ENCODE data around the gene CDK11A.
"Not testable (repeated sequence)": the region's sequence is repeated elsewhere in the genome, so short reads cannot be mapped to it uniquely, and the experiment has no call there.

CDK11A gene

DNA sequence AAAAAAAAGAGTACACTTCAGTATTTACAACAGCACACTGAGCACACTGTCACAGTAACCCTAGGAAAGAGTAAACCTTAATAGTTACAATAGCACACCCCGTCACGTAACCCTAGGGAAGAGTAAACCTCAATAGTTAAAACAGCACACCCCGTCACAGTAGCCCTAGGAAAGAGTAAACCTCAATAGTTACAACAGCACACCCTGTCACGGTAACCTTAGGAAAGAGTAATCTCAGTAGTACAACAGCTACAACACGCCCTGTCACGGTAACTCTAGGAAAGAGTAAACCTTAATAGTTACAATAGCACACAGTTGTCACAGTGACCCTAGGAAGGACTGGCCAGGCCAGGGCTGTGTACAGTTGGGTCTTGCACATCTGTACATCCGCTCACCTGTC, 3.0 kb downstream of the CDK11A start:
- DNase-seq, result no peak

GRCh38 chr1:1715109-1715883, 8.9 kb downstream of the CDK11A start:
- not testable (repeated sequence) for DNase-seq

GRCh38 chr1:1707897-1708296, 16.3 kb downstream of the CDK11A start:
- DNase-seq, result not testable (repeated sequence)

GRCh38 chr1:1707241-1707640, 16.9 kb downstream of the CDK11A start:
- not testable (repeated sequence) for DNase-seq

DNA sequence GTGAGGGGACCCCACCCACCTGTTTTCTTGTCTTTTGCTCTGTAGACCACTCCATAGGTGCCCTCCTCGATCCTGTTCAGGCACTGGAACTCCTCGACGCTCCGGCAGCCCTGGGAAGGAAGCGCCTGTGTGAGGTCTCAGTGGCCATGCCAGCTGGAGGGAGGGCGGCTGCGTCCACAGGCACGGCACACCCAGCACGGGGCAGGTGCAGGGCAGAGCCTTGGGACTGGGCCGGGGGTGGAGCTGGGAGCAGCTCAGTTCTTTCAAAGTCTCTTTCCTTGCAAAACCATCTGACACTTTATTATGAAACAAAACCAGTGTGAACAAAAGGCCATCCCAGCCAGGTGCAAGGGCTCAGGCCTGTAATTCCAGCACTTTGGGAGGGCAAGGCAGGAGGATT, 18.5 kb downstream of the CDK11A start:
- DNase-seq, result not testable (repeated sequence)

GRCh38 chr1:1704284-1704957, 19.7 kb downstream of the CDK11A start:
- DNase-seq, result not testable (repeated sequence)

GRCh38 chr1:1703796-1704195, 20.4 kb downstream of the CDK11A start:
- no peak for DNase-seq

DNA sequence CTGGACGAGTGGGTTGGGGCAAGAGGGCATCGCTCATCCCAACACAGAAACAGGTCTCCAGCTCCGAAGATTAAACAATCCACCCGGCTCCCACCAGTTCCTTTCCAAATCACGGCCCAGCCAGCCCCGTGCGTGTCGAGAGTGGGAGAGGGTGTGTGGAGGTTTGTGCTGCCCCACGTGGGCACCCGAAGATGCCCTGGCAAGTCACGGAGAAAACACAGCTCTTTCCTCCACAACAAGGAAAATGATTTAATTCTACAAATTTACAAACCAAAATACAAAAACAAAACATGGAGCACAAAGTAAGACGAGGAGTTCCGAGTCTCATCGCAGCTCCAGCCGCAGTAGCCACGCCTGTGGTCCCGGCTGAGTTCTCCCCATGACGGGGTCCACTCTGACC, 21.7 kb downstream of the CDK11A start:
- not testable (repeated sequence) for DNase-seq

DNA sequence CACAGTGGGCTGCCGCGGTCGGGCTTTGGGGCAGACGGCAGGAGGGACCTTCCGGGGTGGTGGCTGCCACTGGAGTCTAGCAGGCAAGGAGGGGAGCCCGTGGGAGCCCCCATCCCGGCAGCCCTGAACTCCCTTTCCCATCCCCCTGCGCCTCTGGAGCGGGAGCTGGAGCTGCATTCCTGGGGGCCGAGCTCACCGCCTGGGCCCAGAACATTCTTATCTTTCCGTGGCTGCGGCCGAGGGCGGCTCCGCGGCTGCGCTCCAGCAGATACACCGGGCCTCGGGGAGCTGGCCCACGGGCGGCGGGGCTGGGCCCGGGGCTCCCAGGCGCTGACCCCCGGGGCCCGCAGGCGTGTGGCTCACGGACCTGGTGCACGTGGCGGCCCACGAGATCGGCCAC, 23.6 kb downstream of the CDK11A start:
- not testable (repeated sequence) for DNase-seq

DNA sequence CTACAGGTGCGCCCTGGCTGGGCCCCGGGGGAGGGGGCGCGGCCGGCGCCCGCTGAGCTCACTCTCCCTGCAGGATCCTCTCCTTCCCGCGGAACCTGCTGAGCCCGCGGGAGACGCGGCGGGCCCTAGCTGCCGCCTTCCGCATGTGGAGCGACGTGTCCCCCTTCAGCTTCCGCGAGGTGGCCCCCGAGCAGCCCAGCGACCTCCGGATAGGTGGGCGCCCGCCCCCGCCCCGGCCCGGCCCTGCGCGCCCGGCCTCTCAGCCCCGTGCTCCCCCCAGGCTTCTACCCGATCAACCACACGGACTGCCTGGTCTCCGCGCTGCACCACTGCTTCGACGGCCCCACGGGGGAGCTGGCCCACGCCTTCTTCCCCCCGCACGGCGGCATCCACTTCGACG, 24.1 kb downstream of the CDK11A start:
- not testable (repeated sequence) for DNase-seq

DNA sequence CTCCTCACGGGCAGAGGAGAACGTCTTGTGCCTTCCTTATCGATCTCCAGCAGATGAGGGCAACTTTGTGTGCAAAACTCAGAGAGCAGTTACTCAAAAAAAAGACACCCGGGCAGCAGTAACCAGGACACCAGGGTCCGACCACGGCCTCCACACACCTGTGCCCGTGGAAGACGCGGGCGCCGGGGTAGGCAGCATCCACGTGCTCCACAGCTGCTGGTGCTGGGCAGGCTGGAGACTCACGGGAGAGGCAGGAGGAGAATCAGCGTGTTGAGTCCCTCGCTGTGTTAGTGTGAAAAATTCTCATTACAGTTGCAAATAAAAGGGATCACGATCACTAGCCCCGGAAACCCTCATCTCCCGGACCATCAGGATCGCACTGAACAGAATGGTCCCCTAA, 25.1 kb downstream of the CDK11A start:
- DNase-seq, result not testable (repeated sequence)

DNA sequence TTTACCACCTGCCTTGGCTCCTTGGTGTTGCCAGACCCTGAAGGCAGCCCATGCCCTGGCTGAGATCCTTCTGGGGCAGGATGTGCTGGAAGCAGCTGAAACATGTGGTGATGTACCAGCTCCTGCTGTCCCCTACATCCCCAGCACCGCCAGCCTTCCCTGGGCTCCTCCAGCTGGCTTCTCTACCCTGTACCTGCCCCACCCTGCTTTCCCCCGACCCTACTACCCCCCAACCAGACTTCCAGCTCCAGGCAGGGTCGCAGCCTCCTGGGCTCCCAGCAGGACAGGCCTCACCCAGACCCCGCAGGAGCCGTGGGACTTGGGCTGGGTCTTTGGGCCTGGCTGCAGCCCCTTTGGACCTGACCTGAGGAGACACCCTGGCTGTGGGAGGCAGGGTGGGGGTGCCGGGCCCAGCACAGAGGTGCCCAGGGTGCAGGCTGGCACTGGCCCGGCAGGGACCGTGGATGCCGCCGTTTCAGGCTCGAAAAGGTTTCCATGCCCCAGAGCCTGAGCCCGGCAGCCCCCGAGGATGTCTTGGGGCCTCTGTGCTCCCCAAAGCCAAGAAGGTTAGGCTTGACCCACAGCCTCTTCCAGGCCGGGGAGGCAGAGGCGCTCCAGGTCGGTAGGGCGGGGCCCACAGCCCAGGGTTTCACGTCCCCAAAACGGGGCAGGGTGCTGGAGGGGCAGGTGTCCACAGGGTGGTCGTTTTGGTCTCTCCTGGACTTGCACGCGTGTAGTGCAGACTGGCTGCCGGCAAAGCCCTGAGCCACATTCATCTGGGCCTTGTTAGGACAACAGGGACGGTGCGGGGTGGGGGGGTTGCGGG, 26.6 kb downstream of the CDK11A start:
- not testable (repeated sequence) for DNase-seq

DNA sequence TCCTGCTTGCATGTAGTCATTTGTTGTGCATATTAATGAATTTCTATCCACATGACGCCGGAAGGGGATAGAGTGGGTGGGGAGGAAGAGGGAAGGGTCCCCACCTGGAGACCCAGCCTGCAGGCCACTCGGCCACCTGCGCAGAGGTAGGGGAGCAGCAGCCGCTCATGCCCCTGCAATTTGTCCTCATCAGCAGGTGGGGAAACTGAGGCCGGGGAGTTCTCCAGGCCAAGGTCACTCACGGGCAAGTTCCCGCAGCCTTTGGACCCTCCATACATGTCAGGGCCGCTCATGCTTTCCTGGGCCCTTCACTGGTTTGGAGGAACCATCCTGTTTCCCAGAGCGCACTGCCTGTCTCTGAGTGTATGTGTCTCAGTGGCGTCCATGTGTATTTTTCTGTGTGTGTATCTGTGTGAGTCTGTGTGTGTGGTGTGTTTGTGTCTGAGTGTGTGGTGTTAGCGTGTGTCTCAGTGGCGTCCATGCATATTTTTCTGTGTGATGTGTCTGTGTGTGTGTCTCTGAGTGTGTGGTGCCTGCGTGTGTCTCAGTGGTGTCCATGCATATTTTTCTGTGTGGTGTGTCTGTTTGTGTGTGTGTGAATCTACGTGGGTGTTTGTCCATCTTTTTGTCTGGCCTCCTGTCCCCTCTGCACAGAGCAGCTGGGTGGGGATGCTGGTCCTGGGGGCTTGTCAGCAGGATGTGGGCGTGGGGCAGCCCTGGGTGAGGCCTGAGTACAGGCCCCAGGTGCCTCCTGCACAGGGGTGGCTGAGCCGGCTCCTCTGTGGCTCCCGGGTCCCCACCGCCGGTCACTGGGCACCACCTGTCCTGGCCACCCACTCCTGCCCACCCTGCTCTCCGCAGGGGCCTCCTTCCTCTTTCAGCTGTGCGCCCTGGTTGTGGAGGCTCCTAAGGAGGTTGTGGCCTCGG, 27.5 kb downstream of the CDK11A start:
- DNase-seq, result not testable (repeated sequence)

DNA sequence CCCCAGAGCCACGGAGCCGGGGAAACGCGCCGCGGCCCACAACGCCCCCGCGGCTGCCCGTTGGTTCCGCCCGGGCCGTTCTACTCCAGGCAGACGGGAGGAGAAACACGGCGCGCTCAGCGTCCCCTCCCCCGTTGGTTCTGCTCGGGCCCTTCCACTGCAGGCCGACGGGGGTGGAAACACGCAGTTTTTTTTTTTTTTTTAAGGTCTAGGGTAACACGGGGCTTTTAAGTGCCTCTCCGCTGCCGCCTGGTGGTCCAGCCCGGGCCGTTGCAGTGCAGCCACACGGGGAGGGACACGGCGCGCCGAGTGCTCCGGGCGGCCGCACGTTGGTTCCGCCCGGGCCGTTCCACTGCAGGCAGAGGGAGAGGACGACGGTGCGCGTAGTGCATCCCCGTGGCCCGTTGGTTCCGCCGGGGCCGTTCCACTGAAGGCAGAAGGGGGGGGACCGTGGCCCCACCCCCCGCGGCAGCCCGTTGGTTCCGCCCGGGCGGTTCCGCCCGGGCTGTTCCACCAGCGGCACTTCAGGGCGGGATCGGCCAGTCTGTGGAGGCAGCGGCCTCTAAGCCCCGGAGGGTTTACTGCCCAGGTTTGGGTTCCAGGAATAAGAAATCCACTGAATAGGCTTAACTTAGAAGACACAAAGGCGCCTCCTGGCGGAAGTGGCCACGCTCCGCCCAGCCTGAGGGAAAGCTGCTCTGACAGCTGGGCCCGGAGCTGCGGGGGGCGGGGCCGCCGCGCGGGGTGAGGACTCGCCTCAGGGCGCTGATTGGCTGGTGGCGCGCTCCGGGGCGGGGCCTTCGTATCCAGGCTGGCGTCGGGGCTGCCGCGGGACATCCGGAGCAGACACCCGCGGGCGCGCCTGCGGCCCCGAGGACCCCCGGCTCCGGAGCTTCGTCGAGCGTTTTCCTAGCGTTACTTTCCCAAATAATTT, 31.2 kb downstream of the CDK11A start, which contains the start of gene SLC35E2B:
Gene SLC35E2B, minus strand, starts transcription at position 82 of the 934 bp plus-strand sequence. CDS start 16,096 bp downstream, outside the sequence.
- DNase-seq, result peak; percentile 44

DNA sequence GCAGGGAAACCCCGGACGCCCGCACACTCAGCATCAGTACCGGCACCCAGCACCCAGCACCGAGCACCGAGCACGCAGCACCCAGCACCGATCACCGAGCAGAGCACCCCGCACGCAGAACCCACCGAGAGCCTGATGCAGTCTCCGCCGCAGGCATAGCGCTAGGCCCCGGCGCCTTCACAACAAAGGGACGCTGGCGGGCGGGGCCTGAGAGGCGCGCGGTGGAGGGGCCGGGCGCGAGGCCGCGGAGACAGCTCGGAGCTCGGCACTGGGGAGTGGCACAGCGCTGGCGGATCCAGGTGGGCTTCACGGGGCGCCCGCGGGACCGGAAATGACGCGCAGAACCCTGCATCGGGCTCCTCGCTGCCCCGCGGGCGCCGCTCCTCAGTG, 31.8 kb downstream of the CDK11A start:
- peak; percentile 8 for DNase-seq

DNA sequence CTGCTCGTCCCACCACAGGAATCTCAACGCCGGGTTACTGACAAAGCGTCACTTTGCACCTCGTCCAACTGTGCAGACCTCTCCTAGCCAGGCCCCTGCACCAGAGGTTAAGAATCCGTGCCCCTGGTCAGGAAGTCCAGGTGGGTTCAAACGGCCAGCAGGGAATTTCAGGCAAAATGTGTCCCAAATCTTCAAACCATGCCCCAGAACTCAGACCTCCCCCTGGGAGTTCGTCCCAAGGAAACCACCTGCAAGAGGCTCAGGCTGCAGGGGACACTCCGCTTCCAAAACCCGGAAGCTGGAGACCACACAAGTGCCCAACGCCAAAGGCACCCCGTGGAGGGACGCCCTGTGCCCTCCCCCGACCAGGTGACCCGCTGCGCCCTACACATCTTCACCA, 32.7 kb downstream of the CDK11A start:
- DNase-seq, result not testable (repeated sequence)

GRCh38 chr1:1689526-1689925, 34.6 kb downstream of the CDK11A start:
- DNase-seq, result not testable (repeated sequence)

DNA sequence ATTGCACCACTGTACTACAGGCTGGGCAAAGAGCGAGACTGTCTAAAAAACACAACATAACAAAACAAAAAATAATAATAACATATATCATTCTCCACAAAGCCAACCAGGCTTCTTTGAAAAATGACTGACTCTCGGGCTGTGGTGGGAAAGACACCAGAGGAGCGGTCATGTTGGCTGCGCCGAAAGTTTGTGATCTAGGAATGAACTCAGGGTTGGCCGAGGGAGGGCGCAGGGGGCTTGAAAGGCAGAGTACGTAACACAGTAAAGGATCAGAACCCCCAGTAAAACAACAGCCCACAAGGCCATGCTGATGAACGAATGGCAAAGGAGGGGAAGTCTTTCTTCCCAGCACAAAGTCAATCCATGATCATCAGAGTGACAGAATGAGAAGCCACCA, 36.3 kb downstream of the CDK11A start:
- no peak for DNase-seq

- no peak for DNase-seq
These were observed 40.0 kb downstream of the CDK11A start for GRCh38 chr1:1684031-1684681.

All from NCI-H2029 treated with DMSO at 0.1 percent for 48 hours (cell line).